ENCODE results near the gene FMN1.

Gene FMN1

DNA sequence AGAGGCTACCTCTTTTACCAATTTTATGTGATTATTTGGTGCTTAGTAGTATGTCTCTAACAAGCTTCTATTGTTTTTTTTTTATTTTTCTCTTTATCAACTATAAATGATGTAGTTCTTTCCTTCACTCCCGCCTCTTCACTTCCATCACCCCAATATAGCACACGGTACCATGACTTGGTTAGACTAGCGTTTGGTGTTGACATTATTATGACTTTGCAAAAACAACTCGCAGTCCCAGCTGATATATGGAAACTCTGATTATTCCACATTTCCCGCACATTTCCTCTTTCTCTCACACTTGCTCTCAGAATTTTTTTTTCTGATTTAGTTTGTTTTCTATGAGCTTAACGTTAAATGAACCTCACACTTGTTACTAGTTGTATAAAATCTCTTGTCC lies 314.5 kb downstream of the FMN1 start:
- DNase-seq (ENCODE audit: low read depth): no peak

DNA sequence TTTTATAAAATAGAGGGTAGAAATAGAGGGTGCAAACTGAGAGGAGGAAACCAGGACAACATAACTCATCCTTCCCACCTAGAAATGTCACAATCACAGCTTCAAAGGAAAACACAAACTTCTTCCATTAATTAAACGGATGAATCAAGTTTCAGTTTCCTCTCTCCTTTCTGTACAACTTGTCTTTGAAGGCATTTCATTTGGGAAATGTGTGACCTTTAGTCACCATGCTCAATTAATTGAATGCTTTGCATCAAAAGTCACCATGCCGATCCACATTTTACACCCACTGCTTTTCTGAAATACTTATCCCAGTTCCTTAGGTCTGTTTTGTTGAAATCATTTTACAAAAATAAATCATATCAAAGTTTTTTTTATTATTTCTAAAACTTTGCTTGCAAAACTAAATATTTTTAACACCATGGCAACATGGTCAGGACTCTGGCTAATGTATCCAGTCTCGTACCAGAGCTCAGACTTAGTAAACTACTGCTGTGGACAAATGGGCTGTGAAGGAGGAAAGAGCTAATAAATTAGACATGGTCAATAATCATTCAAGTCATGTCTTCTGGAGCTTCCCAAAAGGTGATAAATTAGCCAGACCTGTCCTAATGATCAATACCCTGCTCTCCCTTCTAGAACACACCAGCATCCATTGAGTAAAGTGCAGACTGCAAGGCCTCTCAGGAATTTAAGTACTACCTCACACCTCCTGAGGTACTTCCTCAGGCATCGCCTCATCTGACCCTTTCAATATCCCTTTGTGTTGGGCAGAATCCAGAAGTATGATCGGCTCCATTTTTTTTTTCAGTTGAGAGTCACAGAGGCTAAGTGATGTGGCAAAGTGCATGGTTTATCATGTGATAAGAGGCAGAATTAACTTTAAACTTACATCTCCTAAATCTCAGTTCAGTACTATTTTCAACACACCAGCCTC lies 315.4 kb downstream of the FMN1 start:
- DNase-seq (ENCODE audit: low read depth): no peak

- DNase-seq (ENCODE audit: low read depth): no peak
Observed at GRCh38 chr15:32878342-32878741, 316.2 kb downstream of the FMN1 start.

DNA sequence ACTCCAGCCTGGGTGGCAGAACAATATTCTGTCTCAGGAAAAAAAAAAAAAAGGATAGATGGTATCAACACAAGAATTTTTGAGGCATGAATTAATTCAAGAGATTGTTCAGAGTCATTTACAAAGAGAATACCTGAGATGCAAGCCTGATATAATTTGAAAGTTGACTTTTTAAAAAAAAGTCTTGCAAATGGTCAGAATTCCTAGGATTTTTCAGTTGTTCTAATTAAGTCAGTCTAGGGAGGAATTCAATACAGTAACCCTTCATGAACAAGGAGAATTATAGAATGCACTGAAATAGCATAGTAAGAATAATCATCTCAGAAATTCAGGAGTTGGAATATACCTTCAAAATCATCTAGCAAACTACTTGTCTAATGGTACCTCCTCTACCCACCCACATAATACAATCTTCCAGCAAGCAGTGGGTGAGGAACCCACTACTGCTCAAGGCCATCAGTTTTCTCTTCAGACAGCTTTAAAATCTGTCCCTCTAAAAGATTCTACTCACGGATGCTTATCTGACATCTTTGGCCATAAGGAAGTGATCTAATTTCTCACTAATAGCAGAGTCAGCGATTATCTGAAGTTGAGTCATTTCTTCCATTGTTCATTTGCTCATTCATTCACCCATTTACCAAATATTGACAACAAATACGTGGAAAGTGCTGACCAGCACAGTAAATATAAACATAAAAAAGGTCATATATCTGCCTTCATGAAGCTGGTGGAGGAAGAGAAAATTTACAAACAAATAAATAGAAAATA lies 317.1 kb downstream of the FMN1 start:
- DNase-seq (ENCODE audit: low read depth): no peak

DNA sequence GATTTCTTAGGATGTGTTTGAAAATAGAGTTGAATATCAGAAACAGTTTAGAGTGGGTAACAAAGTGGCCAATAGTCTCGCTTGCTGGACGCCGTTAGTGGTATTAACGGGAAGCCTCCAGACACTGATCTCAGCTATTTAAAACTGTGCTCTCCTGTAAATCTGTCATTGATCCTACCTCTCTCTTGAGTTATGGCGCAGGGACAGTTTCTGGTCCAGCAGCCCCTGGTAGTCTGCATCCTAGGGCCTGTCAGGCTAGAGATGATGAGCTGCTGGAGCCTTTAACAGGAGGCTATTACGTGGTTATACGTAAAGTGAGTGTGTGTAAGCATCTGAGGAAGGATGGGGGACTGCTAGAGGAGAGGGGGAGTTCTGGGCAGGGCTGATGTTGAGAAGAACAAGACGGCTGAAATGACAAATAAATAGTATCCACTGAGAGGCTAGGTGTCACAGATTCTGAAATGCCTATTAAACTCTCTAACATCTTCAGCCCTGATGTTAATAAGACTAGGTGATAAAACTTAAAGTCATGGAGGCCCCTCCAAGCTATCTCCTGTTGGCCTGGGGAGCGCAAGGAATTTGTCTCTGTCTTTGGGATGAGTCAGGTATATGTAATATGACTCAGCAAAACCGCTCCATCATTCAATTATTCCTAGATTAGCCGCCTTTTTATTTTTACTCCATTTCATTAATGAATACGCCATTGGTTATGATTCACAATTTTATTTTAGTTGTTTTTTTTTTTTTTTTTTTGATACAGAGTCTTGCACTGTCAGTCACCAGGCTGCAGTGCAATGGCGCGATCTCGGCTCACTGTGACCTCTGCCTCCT lies 321.0 kb downstream of the FMN1 start:
- DNase-seq (ENCODE audit: low read depth): no peak

DNA sequence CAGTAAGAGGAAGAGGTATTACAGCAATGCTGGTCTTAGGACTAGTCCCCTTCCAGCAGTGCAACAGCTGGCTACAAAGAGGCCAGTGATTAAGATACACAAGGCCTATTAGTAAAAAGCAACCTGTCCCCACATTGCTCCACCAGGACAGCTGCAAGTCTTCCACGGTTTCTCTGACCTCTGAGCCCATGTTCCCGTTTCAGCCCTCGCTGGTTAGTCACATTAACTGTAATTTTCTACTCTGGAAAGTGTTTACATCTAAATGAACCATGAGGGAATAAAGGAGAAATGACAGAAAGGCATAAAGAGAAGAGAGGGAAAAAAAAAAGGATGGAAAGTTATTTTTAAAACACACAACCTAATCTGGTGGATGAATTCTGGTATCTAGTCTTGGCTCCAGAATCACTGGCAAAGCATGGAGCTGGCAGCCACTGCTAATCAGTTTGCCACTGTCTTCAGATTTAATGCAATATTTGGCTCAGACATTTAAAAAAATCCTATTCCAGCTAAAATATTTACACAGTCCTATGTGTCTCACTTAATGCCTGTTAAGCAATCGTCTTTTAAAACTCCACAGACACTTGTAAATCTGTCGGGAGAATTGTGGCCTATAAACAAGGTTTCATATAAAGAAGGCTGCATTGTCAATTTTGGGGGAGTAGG lies 321.8 kb downstream of the FMN1 start:
- no peak for DNase-seq (ENCODE audit: low read depth)

DNA sequence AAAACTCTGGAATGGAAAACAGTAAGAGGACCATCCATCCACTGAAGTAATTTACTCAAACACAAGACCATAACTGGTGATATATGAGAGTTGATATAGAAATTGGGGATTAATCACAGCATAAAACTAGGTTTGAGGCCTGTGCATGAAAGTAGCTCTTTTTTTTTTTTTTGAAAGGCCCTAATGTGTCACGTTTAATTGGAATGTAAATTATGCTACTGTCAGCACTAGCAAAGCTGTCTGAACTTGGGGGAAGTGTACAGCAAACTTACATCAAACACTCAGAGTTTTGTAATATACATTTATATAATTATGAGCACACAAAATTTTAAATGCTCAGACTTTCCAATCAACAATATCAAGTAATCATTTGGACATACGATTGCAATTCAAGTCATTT lies 322.6 kb downstream of the FMN1 start:
- DNase-seq (ENCODE audit: low read depth): no peak

DNA sequence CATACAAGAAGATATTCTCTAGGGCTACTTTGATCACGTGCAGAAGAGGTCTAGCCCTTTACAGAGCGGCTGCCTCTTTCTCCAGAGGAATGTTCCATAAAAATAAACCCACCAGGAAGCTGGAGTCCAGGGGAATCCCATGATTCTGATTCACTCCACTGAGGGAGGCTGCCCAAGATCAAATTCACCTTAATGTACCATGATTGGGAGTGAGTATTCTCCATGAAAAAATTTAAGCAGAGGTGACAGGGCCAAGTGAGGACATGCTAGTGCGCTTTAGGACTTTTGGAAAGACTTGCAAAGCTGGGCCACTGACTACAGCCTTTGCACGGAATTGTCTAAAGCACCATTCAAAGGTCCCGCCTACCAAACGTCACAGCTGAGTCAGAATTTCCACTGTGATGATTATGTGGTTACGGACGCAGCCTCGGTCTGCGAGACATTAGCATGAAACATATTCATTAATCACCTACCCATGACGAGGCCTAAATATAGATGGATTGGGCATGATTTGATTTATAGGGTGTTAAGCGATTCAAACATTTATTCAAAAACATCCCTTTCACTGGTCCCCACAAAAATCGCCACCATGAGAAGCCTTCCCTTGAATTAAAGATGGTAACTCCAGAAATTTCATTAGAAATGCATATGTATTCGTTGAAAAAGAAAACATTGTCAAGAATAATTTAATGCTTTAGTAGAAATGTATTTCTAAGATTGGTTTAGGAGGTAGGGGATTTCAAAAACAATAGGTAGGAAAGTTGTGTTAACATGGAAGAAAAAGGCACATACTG lies 324.1 kb downstream of the FMN1 start:
- peak; percentile 18 for DNase-seq (ENCODE audit: low read depth)

- DNase-seq (ENCODE audit: low read depth): no peak
Observed at GRCh38 chr15:32869776-32870175, 324.7 kb downstream of the FMN1 start.

DNA sequence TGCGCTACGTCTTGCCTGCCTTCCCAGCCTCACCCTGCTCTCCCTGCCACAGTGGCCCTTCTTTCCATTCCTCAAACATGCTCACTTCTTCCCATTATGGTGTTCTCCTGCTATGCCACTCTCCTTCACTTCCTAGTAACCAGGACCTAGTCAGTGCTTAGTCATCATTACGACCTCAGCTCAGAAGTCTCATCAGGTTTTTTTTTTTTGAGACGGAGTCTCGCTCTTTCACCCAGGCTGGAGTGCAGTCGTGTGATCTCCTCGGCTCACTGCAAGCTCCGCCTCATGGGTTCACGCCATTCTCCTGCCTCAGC lies 327.2 kb downstream of the FMN1 start:
- no peak for DNase-seq (ENCODE audit: low read depth)

DNA sequence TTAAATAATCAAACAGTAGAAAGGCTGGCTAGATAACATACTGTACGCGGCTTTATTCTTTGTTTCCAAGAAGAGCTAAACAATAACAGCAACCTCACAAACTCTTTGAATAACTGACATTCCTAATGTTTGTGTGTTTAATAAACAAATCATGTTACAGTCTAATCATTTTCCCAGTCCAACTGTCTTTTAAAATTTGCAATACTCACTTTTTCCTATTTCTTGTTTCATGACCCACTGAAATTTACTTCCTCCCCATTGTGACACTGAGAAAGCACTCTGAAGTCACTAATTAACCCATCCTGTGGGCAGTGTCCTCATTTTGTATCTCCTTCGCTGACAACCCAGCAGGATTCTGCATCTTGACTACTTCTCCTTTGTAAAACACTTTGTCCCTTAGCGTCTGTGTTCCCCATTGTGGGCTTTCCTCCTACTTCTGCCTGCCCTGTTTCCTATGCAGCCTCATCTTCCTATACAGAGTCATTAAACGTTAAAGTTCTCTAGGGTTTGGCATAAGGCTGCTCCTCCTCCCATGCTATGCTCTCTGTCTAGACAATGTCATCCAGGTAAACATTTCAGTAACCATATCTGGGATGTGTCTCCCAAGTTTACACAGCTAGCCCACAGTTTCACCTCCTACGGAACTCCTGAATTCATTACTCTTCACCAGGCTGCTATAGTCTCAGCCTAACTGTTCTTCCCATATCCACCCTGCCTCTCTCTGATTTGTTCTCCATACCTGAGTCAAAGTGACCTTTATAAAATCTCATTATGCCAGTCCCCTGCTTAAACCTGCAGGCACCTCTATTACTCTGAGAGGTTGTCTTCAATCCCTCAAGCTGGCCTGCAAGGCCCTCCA lies 327.8 kb downstream of the FMN1 start:
- no peak for DNase-seq (ENCODE audit: low read depth)

GRCh38 chr15:32864841-32865240 lies 329.7 kb downstream of the FMN1 start:
- no peak for DNase-seq (ENCODE audit: low read depth)

DNA sequence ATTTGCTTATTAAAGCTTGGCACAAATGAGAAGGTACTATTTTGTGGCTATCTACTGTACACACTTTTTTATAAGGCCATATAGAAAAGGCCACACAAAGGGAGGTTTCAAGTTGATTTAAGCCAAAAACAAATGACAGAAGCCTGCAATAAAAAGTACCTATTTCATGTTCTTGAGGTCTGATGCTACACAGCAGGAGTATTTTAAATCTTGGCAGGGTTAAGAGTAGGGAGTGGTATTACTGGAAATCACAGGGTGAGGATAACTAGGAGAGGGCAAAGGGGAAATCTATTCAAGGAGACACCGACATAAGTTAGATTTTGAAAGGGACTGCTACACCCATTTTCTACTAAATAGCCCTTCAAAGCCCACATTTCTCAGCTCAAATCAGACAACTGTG lies 330.5 kb downstream of the FMN1 start:
- DNase-seq (ENCODE audit: low read depth): no peak

DNA sequence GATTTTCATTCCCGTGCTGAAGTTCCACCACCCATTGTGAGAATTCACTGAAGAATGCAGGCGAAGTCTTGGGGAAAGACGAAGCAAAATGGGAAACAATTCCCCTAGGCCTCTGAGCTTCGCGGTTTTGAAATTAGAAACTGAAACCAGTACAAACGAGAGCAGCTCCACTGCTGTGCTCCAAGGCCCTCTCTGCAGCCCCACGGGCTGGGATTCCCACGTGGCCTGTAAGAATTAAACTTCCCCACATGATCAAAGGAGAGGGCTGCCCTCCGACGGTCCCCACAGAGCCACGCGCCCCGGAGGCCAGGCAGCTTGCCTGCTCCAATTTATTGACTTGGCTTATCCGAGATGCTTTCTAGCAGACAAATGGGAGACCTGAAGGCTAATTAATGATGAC lies 332.8 kb downstream of the FMN1 start:
- no peak for DNase-seq (ENCODE audit: low read depth)

GRCh38 chr15:32861174-32861573 lies 333.3 kb downstream of the FMN1 start:
- no peak for DNase-seq (ENCODE audit: low read depth)

DNA sequence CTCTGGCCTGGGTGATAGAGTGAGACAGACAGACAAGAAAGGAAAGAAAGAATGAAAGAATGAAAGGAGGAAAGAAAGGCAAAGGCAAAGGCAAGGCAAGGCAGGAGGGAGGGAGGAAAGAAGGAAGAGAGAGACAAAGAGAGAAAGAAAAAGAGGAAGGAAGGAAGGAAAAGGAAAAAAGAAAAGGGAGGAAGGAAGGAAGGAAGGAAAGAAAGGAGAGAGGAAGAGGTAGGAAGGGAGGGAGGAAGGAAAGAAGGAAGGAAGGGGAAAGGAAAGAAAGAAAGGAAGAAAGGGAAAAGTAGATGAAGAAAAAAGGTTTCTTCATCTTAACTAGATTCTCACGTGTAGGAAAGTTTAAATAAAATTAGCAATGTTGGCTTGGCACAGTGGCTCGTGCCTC lies 334.5 kb downstream of the FMN1 start:
- DNase-seq (ENCODE audit: low read depth): no peak

DNA sequence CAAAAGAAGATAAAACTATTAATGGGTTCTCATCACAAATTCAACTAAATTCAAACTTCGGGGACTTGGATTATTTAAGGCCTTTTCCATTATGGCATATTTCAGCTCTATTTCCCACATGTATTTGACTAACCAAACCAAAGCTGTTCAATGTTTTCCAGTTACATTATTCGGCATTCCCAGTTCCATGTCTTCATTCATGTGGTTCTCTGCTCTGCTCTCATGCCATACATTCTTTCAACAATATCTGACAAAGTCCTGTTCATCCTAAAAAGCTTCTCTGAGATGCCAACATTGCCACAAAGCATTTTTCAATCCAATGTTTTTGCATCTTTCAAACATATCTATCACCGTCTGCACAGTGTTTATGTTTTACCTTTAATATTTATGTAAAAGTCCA lies 335.3 kb downstream of the FMN1 start:
- no peak for DNase-seq (ENCODE audit: low read depth)

GRCh38 chr15:32857732-32858131 lies 336.8 kb downstream of the FMN1 start:
- no peak for DNase-seq (ENCODE audit: low read depth)

DNA sequence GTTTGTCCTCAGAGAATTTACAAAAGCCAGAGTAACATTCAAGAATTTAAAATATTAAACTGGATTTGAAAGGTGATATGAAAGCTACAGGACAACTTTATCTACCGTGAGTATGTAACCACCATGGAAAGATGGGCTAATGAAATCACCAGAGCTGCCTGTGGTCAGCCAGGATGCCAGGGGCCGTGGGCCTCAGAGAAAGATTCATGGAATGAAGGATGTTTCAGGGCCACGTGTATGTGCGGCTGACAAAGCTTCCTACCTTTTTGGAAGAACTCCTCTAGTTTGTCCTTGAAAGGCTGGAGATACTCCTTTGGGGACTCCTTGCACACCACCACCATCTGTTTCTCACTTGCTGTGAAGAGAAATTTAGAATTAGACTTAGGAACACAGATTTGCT lies 337.8 kb downstream of the FMN1 start:
- no peak for DNase-seq (ENCODE audit: low read depth)

DNA sequence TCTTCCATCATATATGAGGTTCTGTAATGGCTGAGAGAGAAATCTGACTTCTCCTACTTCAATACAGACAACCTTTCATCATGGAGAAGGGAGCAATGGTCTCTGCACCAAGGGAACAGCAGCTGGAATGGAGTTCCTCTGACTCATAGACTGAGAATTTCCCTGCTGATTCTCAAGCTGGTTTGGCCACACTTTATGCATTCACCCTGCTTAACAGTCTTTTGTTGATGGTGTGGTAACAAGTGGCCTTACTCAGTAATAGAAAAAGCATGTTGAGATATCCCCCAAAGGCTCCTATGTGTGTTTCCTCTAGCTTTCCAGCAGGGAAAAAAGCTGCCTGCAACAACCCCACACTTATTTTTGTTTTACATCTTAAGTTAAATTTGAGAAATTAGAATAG lies 338.6 kb downstream of the FMN1 start:
- no peak for DNase-seq (ENCODE audit: low read depth)

All from activated T-helper 9 cell treated with anti-CD3 and anti-CD28 coated beads, Interleukin-2, amount 50 U/mL, for 16 hours (primary cell).